GM19328 (cell line): ENCODE results near the gene TBC1D14.
"Not testable (repeated sequence)": the region's sequence is repeated elsewhere in the genome, so short reads cannot be mapped to it uniquely, and the experiment has no call there.

Source experiments
- ATAC-seq: cut with Tn5 transposase; IDR thresholded peaks from one replicate; pipeline ENCODE4 v1.9.1; 2021; ENCODE audit warnings: mild to moderate bottlenecking, moderate library complexity; ENCODE audit not compliant: unreplicated experiment

Gene TBC1D14

DNA sequence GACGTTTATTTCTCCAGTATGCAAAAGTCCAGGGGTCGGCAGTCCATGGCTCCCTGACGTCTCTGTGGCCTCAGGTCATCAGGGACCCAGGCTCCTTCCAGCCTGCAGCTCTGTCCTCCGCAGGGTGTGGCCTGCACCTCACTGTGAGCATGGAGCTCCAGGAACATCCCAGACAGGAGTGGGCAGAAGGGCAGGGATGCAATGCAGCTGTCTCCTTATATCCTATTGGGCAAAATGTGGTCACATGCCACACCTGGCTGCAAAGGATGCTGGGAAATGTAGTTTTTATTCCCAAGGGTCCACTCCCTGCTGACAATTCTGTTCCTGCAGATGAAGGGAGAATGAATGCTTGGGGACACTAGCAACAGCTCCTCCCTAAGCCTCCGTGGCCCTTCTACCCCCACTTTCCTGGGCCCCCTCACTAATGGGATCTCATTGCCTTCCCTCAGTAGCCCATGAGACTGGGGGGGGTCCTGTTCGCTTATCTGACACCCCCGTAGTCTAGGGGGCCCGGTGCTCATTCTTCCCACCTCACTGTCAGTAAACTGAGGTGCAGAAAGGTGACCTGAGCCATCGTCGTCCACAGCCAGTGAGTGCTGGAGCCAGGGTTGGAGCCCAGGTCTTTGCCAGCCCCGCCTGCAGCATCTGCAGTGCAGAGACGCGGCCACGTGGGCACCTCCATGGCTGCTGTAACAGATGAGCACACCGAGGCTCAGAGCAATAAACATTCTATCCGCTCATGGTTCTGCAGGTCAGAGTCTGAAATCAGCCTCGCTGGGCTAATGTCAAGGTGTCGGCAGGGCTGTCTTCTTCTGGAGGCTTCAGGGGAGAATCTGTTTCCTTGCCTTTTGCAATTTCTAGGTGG lies 164.1 kb downstream of the TBC1D14 start:
- no peak for ATAC-seq

DNA sequence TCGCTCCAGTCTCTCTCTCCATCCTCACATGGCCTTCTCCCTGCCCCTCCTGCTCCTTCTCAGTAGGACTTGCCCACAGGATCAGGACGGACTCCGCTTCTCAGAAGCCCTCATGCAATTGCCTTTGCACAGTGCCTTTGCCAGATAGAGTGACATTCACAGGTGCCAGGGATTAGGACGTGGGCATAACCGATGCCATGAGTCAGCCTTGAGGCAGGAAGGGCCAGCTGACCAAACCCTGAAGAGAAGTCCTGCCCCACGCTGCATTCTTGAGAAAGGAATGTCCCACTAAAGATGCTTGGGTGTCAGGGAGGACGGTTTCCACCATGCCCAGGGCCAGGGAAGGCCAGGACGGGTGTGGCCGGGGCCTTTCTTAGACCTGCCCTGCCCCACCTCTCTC lies 164.8 kb downstream of the TBC1D14 start:
- ATAC-seq, result no peak

DNA sequence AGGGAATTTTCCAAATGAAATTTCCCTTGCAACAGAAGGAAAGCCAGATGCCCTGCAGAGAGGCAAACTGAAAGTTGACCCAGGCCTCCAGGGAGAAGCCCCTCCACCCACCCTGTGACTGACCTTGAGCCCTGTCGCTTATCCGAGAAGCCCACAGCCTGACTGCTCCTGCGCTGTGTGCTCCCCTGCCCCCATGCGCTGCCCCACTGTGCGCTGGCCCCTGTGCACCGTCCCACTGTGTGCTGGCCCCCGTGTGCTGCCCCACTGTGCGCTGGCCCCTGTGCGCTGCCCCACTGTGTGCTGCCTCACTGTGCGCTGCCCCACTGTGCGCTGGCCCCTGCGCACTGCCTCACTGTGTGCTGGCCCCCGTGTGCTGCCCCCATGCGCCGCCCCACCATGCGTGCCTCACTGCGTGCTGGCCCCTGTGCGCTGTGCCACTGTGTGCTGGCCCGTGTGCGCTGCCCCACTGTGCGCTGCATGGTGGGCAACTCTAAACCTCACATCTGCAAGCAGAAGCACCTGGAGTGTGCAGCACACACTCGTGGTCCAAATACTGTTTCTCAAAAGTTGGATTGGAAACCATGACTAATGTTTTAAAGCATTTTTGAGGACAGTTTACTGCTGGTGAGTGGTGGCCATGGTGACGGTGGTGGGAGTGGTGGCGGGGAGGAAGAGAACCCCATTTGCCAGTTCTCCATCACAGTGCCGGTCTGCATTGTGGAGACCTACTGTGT lies 166.5 kb downstream of the TBC1D14 start:
- no peak for ATAC-seq

DNA sequence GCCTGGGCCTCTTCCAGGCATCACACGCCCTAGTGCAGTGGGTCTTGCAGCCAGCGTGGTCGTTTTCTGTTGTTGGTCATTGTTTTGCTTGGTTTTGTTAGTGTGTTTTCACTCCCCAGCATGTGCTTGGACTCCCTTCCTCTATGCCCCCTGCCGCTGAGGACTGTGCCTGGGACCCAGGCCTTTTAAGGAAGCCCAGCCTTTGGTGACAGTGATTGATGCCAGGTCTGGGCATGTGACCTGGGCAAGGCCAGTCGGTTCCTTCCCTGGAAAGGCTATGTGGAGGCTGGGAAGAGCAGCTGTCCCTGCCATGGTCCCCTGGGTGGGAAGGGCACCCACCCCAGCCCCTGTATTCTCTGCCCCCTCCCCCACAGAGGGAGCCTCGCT lies 167.1 kb downstream of the TBC1D14 start:
- ATAC-seq, result no peak

DNA sequence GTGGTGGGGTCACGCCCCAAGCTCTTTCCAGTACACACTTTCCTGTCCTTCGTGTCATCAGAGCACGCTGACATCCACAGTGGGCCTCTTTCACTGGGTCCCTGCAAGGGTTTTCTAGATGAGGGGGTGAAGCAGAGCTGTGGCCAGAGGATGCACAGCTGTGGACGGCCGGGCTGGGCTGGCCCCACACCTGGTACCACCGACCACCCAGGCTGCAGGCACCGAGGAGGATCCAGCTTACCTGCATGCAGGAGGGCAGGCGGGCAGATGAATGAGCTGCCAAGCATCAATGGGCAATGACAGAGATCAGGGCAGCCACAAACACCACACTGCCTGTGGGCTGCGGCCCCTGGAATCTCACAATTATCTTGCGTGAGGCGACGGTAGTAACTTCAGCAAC lies 167.7 kb downstream of the TBC1D14 start:
- no peak for ATAC-seq

DNA sequence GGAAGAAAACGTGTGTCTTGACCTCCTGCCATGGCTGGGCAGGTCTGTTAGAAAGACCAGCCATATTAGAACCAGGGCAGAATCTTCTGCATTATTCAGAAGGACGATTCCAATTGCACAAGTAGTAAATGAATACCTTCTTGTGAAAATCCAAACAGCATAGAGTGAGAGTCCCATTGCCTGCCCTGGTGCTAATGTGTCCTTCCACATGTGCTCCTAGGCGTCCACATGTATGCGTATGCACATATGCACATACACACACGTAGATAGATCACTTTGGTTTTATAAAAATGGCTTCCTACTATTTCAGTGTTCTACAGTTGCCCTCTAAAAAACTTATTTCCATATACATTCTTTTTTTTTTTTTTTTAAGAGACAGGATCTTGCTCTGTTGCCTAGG lies 168.4 kb downstream of the TBC1D14 start:
- ATAC-seq, result no peak

DNA sequence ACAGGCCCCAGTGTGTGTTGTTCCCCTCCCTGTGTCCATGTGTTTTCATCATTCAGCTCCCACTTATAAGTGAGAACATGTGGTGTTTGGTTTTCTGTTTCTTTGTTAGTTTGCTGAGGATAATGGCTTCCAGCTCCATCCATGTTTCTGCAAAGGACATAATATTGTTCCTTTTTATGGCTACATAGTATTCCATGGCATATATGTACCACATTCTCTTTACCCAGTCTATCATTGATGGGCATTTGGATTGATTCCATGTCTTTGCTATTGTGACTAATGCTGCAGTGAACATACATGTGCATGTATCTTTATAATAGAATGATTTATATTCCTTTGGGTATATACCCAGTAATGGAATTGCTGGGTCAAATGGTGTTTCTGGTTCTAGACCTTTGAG lies 169.9 kb downstream of the TBC1D14 start:
- ATAC-seq, result not testable (repeated sequence)

DNA sequence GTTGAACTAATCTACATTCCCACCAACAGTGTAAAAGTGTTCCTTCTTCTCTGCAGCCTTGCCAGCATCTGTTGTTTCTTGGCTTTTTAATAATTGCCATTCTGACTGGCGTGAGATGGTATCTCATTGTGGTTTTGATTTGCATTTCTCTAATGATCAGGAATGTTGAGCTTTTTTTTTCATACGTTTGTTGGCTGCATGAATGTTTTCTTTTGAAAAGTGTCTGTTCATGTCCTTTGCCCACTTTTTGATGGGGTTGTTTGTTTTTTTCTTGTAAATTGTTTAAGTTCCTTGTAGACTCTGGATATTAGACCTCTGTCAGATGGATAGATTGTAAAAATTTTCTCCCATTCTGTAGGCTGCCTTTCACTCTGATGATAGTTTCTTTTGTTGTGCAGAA lies 170.3 kb downstream of the TBC1D14 start:
- not testable (repeated sequence) for ATAC-seq
